SK-N-DZ (cell line): ENCODE results near the gene YJEFN3.
A peak's percentile ranks its signal among the peaks of the same experiment; 100 is the strongest.

Experiments used
- DNase-seq: peaks from one replicate; pipeline ENCODE4 v3.0.0-alpha.2; 2015; ENCODE audit warnings: low spot score

The YJEFN3 gene

DNA sequence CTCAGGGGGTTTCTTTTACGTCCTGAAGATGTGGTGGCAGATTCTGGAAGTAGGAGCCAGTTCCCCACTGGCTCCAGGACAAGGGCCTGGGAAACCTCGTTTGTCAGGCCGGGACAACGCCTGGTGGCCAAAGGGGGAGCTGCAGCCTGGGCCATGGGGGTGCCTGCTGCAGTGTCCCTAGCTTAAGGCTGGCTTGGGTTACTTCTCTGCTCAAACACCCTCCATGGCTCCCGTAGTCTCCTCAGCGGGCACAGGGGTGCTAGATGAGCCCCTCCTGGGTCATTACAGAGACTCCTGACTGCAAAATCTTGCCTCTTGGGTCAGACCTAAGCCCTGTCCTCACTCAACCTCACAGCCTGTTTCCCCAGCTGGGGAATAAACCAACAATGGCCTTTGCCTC lies 24.1 kb downstream of the YJEFN3 start:
- peak; percentile 47 for DNase-seq

DNA sequence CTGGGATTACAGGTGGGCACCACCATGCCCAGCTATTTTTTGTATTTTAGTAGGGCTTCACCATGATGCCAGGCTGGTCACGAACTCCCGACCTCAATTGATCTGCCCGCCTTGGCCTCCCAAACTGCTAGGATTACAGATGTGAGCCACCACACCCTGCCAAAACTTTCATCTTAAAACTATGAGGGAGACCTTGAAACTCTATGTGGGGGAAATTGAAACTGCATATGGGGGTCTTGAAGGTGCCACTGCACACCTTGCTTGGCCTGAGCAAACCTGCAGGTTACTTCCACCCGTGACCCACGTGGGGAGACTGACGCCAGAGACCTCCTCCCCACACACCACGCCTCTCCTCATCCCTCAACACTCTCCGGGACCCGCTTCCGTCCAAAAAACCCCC lies 25.0 kb downstream of the YJEFN3 start:
- DNase-seq, result no peak

DNA sequence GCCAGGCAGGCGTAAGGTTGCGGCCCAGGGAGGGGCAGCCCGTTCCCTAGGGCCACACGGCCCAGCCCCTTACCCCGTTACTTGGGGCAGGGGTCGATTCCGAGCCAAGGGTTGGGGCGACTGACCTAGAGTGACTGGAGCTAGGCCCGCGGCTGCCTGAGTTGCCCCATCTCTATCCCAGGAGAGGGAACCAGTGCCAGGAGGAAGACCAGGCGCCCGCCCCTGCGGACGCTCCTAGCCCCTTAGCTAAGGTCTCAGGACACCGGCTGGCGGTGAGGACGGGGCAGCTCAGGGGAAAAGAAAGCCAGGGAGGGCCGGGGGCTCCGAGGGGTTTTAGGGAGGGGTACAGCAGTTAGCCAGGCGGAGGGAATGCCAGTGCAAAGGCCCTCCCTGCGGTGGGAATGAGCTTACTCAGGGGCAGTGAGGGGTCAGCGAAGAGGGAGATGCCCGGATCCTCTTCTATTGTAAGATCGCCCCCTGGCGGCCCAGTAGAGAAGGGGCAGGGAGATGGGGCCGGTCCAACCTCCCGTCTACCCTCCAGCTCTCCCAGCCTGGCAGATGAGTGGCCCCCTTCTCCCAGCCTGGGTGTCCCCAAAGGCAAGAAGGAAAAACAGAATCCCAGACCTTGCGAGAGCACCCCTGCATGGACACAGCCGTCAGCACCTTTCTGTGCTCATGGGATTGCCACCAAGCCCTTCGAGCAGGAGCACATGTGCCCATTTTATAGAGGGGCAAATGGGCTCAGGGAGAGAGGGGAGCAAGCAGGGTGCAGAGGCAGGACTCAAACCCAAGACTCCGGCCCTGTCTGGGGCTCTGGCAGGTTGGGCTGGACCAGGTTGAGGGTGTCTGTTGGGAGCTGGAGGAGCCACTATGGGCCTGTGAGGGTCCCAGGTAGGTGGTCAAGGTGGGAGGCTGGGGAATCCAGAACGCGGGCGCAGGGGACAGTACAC lies 25.6 kb downstream of the YJEFN3 start:
- DNase-seq, result no peak

DNA sequence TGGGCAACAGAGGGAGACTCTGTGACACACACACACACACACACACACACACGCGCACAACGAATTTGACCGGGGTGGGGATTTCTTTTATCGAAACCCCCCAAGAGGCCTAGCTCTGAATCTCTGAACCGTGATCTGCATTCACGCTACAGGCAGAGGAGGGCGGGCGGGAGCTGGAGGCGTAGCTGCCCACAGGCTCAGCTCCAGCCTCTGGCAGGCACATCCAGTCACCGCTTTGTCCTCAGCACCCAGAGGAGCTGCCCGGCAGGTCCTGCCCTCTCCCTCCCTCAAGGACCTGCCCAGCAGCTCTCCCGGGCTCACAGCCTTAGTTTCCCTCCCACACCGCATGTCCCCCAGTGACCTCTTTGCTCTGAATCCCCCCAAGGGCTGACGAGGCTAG lies 29.3 kb downstream of the YJEFN3 start:
- no peak for DNase-seq

DNA sequence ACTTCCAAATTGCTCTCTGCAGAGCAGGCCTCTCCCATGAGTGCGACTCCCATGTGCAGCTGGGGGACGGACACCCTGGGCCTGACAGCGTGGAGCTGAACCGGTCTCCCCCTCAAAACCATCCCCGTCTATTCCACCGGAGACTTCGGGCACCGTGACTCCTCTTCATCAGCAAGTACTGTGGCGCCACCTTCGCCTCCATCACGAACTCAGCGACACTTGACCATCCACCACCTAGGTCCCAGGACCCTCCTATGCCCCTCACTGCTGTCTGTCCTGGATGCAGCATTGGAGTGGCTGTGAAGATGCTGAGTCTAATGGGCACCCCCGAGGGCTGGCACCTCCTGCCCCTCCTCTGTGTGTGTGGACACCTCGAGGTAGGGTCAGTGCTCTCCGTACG lies 29.9 kb downstream of the YJEFN3 start:
- DNase-seq, result no peak

DNA sequence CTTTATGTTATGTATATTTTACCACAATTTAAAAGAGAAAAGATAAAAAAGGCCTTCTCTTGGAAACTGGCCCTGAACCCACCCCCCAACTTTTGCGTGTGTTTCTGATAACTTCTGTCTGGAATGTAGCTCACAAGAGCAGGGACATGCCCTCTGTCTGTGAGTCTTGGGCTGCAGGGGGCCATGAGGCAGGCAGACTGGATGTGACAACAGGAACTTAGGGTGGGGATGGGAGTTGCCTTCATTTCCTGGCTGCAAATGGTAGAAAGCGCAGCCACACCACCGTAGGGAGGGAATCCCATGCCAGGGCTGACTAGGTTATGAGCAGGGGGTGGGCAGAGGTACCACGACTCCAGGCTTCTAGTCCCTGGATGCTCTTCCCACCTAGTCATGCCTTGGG lies 31.2 kb downstream of the YJEFN3 start:
- DNase-seq, result no peak

DNA sequence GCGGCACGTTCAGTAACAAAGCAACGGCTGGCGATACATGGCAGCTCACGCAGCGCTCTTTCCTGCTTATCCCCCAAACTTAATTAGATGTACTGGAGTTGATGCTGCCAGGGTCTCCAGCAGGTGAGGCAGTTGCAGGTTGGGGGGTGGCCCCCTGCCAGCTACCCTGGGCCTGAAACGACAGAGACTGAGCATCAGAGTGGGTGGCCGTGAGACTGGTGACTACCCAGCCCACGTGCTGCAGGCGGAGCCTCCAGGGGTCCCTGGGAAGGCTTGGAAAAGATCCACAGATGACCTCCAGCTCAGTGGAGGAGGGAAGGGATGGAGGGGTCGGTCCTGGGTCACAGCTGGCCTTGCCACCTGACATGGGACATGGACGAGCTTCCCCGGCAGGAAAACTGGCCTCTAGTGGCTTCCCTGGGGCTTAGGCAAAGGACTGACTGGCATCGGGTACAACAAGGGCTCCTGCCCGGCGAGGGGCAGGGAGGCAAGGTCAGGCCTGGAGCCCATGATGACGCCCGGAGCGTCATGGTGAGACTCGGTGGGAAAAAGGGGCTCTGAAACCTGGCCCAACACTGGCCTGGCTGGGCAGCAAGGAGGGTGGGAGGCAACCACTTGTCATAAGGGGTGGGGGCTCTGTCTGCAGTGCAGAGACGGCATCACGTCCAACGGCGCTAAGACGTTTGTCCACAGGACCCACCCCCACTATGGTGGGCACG lies 33.4 kb downstream of the YJEFN3 start:
- DNase-seq, result no peak

DNA sequence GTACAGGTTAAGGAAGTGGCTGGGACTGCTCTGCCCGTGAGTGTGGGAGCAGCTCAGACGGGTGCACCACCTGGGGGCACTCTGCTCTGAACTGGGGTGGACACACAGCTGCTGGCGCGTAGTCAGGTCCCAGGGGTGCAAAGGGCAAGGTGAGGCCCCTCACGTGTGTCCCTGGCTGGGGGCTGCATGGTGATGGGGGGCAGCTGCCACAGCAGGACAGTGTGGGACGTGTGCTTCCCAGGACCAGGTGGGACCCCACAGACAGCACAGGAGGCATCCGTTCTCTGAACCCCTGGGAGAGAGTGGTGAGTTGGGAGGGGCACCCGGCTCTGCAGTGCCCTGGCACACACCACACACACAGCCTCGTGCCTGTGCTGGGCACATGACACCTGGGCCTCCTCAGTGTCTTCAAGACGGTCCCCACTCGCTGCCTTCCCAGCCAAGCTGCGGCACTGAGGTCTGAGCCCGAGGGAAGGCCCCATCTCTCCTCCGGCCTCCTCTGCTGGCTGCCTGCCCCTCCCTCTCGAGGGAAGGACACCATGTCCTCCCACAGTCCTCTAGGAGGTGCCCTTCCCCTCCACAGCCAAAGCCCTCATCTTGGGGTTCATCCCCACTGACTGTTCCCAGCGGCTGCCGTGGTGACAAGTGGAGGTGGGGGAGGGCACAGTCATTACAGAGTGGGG lies 34.1 kb downstream of the YJEFN3 start:
- DNase-seq, result no peak

DNA sequence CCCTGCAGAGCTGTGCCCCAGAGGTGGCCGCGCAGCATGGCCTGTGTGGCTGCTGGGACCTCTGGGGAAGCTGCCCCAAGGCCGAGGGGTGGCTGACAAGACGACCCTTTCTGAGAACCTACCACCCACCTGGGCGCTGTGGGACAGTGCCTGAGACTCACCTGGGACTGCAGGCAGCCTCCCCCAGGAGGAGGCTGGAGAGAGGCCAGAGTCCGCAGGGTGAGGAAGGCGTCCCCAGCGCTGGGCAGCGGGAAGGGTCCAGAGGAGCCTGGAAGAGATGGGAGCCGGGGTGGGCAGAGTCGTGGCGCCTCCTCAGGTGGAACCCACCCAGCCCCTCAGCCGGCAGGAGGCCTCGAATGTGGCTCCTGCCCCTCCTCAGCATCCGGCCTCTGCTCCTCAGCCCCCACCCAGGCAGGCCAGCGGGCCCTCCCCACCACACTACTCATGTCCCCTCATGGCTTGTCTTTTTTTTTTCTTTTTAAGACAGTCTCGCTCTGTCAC lies 34.7 kb downstream of the YJEFN3 start:
- DNase-seq, result no peak

DNA sequence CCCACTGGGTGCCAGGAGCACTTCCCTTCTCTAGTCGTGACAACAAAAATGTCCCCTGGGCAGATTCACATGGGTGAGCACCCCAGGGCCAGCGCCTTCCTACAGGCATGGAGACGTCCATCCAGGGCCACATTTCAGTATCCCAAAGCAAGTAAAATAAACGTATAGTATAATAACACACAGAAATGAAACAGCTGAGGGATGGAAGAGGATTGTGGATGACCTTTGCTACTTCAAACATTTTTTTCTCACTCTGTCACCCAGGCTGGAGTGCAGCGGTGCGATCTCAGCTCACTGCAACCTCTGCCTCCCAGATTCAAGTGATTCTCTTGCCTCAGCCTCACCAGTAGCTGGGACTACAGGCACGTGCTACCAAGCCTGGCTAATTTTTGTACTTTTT lies 37.6 kb downstream of the YJEFN3 start:
- DNase-seq, result no peak

DNA sequence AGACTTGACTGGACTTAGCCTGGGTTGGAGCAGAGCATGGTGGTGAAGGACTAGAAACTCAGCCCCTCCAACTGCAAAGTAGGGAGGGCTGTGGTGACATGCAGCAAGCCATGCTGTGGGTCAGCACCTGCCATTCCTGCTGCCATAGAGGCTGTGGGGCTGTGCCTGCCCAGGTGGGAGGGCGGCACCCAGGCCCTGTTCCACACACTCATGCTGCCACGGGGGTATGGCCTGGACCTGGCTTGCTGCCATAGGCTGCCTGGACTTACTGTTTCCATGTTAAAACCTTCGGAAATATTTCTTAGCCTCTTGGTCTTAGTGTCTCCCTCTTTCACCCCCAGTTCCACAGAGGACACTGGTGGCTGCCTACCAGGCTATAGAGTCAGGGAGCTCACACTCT lies 38.7 kb downstream of the YJEFN3 start:
- DNase-seq, result no peak

DNA sequence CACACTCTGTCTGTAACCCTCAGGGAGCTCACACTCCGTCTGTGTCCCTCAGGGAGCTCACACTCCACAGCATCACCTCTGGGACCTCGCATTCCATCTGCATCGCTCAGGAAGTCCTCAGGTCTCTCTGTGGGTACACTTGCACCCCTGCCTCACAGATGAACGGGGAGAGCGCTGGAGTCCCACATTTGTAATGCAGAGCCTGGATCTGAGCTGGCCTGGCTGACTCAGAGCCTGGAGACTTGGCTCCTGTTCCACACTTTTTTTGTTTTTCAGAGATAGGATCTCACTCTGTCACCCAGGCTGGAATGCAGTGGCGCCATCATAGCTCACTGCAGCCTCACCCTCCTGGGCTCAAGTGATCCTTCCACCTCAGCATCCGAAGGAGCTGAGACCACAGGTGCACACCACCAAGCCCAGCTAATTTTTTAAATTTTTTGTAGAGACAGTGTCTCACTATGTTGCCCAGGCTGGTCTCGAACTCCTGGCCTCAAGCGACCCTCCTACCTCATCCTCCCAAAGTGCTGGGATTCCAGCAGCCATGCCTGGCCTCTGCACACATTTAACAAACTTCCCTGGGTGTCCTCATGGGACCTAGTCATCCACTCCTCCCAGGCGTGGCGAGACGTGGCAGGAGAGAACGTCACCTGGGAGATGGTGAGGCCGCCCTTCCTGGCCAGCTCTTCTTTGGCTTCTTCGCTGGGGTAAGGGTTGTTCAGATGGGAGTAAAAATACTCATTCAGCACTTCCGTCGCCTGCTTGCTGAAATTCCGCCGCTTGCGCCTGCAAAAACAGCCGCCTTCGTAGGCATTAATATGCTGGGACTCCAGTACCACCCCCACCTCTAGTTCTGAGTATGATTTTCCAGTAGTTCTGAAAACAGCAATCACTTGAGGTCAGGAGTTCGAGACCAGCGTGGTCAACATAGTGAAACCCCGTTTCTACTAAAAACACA lies 40.4 kb downstream of the YJEFN3 start:
- DNase-seq, result no peak

DNA sequence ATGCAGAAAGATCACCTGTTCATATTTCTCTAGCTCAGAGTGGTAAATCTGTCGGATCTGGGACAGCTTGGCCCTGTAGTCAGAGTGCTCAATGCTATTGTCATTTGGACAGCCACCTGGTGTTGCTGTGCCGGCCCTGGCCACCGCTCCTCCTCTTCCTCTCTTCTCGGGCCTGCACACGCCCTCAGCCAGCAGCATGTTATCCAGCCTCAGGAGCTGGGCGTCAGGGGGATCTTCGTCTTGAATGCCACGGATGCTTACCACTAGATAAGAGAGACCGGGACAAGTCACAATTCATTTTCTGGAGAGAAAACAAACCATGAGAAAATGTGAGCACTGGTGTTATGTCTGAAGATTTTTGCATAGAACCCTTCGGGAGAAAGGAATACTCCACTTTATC lies 41.9 kb downstream of the YJEFN3 start:
- no peak for DNase-seq

DNA sequence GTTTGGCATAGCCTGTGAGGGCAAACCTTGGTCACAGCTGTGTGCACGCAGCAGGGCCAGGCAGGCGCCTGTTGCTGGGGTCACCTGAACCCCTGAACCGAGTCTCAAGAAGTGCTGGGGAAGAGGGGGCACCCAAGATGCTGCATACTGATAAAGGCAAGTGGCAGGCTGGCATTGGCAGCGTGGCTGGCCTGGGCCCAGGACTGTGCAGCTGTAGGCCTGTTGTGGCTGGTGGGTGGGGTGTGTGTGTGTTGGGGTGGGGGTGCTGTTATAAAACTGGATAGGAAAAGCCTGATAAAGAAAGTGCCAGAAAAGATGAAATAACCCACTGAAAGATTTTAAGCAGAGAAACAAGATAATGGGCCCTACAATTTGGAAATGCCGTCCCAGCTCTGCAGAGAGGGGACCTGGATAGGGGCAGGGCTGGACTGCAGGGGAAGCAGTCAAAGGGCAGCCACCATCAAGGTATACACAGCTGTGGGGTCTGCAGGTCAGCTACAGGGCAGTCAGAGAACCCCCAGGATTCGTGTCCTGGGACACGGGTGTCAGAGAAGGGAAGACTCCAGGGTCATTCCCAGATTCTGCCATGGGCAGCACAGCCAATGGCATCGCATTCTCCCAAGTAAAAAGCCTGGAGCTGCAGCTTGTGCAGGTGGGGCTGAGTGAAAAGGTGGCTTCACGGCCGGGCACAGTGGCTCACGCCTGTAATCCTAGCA lies 42.5 kb downstream of the YJEFN3 start:
- DNase-seq, result no peak

DNA sequence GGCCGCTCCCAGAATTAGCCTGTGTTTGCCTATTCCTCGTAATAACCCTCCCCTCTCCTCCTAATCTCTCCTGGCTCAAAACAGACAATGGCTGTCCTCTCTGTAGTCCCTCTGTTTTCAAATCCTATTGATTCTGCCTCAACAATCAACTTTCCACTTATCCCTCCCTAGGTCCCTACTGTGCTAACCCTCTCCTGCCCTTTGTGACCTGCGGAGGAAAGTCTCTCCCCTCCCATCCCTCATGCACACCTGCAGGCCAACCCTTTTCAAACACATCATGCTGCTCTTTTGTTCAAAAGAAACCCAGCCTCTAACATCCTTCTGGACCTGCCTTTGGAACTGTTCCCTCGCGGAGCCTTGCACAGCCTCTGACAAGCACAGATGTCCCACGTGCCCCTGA lies 46.7 kb downstream of the YJEFN3 start:
- DNase-seq, result no peak

DNA sequence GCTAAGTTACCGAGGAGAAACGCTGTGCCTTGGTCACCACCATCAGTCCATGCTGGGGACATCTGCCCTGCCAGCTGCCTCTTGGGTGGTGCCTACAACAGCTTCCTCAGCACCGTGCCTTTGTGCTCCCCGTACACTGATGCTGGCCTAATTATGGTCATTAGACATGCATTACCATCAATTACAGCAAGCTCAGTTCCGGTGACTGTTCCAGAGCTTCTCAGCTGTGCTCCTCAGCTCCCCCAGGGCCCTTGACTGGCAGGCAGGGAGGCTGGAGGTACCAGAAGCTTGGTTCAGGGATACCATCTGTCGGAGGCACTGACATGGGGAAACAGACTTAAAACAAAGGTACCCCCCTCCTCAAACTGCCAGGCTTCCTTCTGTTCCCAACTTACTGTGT lies 49.5 kb downstream of the YJEFN3 start:
- peak; percentile 61 for DNase-seq

DNA sequence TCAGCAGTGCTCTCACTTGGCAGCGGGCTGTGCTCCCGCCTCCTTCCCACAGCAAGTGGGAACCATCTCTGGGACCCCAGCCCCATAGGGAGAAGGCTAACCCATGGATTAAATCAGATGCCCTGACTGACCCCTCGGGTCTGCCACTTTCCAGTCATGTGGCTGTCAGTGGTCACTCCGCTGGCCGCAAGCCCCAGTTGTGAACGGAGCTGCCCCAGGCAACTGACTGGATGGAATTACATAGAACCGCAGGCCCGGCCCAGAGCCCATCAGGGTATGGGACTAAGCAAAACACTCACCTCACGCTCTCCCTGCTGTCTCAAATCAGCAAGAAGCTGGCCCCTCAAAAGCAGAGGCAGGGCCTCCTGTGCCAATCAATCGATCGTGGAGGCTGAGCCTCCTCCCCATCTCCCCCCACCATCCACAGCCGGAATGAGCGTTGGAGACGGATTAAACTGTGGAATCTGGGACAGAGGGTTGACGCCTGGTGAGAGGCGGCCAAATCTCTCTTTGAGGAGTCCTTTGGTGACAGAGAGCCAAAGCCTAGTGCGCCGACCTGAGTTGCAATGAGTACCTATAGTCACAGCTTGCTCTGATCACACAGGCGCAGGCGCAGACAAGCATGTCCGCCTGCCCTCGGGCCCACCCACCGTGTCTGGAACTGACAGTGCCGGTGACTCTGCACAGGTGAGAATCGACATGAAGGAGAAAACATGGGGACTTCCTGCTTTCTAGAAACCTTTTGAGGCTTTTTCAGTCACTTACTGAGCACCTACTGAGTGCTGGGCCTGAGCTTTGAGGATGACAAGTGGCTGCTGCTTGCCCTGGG lies 51.0 kb downstream of the YJEFN3 start:
- no peak for DNase-seq

DNA sequence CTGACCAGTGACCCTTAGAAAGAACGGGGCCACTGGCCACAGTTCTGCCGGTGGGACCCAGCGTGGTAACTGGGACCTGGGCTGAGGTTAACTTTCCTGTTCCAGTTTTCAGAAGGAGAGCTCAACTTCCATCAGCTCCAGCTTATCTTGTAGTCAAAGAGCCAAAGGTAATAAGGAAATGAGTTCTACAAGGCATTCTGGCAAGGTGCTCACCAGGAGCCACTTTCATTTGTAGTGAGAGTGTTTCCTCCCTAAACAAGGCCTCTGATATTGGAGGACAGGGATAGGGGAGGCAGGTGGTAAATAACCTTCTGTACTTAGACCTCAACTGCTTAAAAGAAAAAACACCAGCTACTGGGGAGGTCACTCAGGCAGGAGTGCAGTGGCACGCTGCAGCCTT lies 51.7 kb downstream of the YJEFN3 start:
- DNase-seq, result no peak

DNA sequence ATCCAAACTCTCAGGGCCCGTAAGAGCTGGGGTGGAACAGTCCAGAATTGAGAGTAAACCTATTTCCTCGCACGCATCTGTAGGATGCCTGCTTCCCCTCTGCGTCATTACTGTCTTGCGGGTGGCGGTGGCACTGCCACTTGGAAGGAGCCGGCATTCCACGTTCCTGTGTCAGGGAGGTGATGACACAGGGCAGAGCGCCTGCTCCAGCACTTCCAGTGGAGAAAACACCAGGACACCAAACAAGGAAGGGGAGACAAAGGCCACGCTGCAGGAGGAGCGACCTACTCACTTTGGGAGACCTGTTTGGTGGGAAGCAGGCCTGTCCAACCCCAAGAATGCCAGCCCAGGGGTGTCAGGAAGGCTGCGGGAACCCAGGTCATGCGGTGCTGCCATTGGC lies 52.7 kb downstream of the YJEFN3 start:
- DNase-seq, result no peak

DNA sequence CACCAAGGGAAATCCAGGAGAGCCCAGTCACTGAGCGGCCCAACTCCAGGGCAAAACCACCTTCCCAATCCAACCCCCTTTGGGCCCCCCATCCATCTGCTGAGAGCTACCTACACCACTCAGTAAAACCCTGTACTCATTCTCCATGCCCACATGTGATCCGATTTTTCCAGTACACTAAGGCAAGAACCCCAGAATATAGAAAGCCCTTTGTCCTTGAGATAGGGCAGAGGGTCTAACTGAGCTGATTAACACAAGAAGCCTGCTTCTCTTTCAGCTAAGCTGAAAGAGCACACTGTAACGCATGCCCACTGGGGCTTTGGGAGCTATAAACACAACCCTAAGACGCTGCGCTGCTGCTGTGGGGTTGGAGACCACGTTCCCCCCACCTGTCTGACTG lies 53.8 kb downstream of the YJEFN3 start:
- no peak for DNase-seq
